ENCODE results near the gene GRAP2.
"Not testable (repeated sequence)": the region's sequence is repeated elsewhere in the genome, so short reads cannot be mapped to it uniquely, and the experiment has no call there.

Gene GRAP2

GRCh38 chr22:39947220-39948216 lies 46.6 kb downstream of the GRAP2 start:
- Histone ChIP-seq H3K4me1 (no peaks in the 10 kb centered on the region; the same call in 1 of the 2 replicates), H3K36me3 (no peaks in the 10 kb centered on the region), H3K9me3 (no peaks in the 10 kb centered on the region), H3K4me3 (ENCODE audit: low read depth, low read length) (no peak overlapping the region), H3K27me3 (no peaks in the 10 kb centered on the region; the same call in 1 of the 2 replicates)
- TF ChIP-seq CTCF (IDR thresholded peaks at IDR 0.05; ENCODE audit: low read depth, low read length): no peak
- no peak for DNase-seq

- no peak for DNase-seq
- H3K9me3 ChIP-seq: no peaks in the 10 kb centered on the region
- H3K36me3 ChIP-seq: no peaks in the 10 kb centered on the region
- H3K4me1 ChIP-seq: no peaks in the 10 kb centered on the region
- TF ChIP-seq CTCF (IDR thresholded peaks at IDR 0.05; ENCODE audit: low read depth, low read length): no peak
- H3K4me3 ChIP-seq (ENCODE audit: low read depth, low read length): no peak overlapping the region
- H3K27me3 ChIP-seq: no peaks in the 10 kb centered on the region
Measured at GRCh38 chr22:39949964-39950737, 49.3 kb downstream of the GRAP2 start.

- H3K9me3 ChIP-seq; DNase-seq; H3K27me3 ChIP-seq; H3K4me1 ChIP-seq; H3K36me3 ChIP-seq; H3K4me3 ChIP-seq (ENCODE audit: low read depth, low read length): not testable (repeated sequence)
Measured at GRCh38 chr22:39951603-39952293, 50.9 kb downstream of the GRAP2 start.

- Histone ChIP-seq H3K36me3 (no peaks in the 10 kb centered on the region), H3K4me3 (ENCODE audit: low read depth, low read length) (no peak overlapping the region), H3K4me1 (no peaks in the 10 kb centered on the region), H3K9me3 (no peaks in the 10 kb centered on the region), H3K27me3 (no peaks in the 10 kb centered on the region)
- TF ChIP-seq CTCF (IDR thresholded peaks at IDR 0.05; ENCODE audit: low read depth, low read length): no peak
- no peak for DNase-seq
Measured at GRCh38 chr22:39952347-39952746, 51.5 kb downstream of the GRAP2 start.

- DNase-seq: no peak
- no peak overlapping the region for H3K4me3 ChIP-seq (ENCODE audit: low read depth, low read length)
- no peak for TF ChIP-seq CTCF (IDR thresholded peaks at IDR 0.05; ENCODE audit: low read depth, low read length)
- H3K4me1 ChIP-seq: no peaks in the 10 kb centered on the region
- no peaks in the 10 kb centered on the region for H3K36me3 ChIP-seq
- H3K27me3 ChIP-seq: no peaks in the 10 kb centered on the region
- H3K9me3 ChIP-seq: no peaks in the 10 kb centered on the region
Measured at GRCh38 chr22:39953101-39953500, 52.2 kb downstream of the GRAP2 start.

GRCh38 chr22:39954584-39955055 lies 53.7 kb downstream of the GRAP2 start:
- no peak for DNase-seq
- no peaks in the 10 kb centered on the region for H3K36me3 ChIP-seq
- H3K9me3 ChIP-seq: no peaks in the 10 kb centered on the region
- no peak for TF ChIP-seq CTCF (IDR thresholded peaks at IDR 0.05; ENCODE audit: low read depth, low read length)
- no peak overlapping the region for H3K4me3 ChIP-seq (ENCODE audit: low read depth, low read length)
- peaks cover under 1% of the 10 kb centered on the region for H3K4me1 ChIP-seq
- no peaks in the 10 kb centered on the region for H3K27me3 ChIP-seq
